Measurements from ENCODE around the gene MRPL14. TPM values are rescaled to one million over a fixed set of nuclear protein-coding genes. Genes with fewer than 3 reads are reported as not detected.

The MRPL14 gene
- total RNA-seq, 3 donors from 2014 or later = 24.6 to 55.7 (median 30.4) TPM

- Histone ChIP-seq H3K4me3 (no peak overlapping the region), H3K27ac (no peak overlapping the region), H3K9me3 (no peaks in the 10 kb centered on the region), H3K4me1 (no peaks in the 10 kb centered on the region), H3K27me3 (no peaks in the 10 kb centered on the region), H3K36me3 (no peaks in the 10 kb centered on the region)
- intact Hi-C loops (cut with DNase I; ENCODE audit: low total_unique reads) = no loop called here
- TF ChIP-seq POLR2AphosphoS5 (IDR thresholded peaks at IDR 0.05) (no peak), POLR2A (IDR thresholded peaks at IDR 0.05) (no peak), CTCF (IDR thresholded peaks at IDR 0.05) (no peak)
- no peak for DNase-seq (ENCODE audit: low spot score in 2 of 2)
These were observed 8.0 kb upstream of the MRPL14 start for GRCh38 chr6:44135173-44135758.

GRCh38 chr6:44133981-44134711, 6.9 kb upstream of the MRPL14 start:
- intact Hi-C loops (cut with DNase I; ENCODE audit: low total_unique reads) = no loop called here
- TF ChIP-seq POLR2A (IDR thresholded peaks at IDR 0.05) (no peak), POLR2AphosphoS5 (IDR thresholded peaks at IDR 0.05) (no peak), CTCF (IDR thresholded peaks at IDR 0.05) (no peak)
- no peak for DNase-seq (ENCODE audit: low spot score in 2 of 2)
- H3K36me3 ChIP-seq = no peaks in the 10 kb centered on the region
- H3K9me3 ChIP-seq = no peaks in the 10 kb centered on the region
- no peak overlapping the region for H3K27ac ChIP-seq
- no peaks in the 10 kb centered on the region for H3K4me1 ChIP-seq
- no peaks in the 10 kb centered on the region for H3K27me3 ChIP-seq
- H3K4me3 ChIP-seq = no peak overlapping the region

- DNase-seq (ENCODE audit: low spot score in 2 of 2) = peak; percentile 42 to 66
- Histone ChIP-seq H3K36me3 (no peaks in the 10 kb centered on the region), H3K4me3 (peak overlapping the region; percentile 15 to 47 (median 19)), H3K9me3 (no peaks in the 10 kb centered on the region), H3K27ac (peak overlapping the region; percentile 20 to 29), H3K27me3 (no peaks in the 10 kb centered on the region), H3K4me1 (peaks cover 5% of the 10 kb centered on the region in 2 donors)
- TF ChIP-seq POLR2A (IDR thresholded peaks at IDR 0.05) (no peak), CTCF (IDR thresholded peaks at IDR 0.05) (no peak), POLR2AphosphoS5 (IDR thresholded peaks at IDR 0.05) (no peak)
- intact Hi-C loops (cut with DNase I; ENCODE audit: low total_unique reads) = no loop called here
These were observed 6.0 kb upstream of the MRPL14 start for GRCh38 chr6:44133003-44133931.

- Histone ChIP-seq H3K4me3 (no peak overlapping the region), H3K27me3 (no peaks in the 10 kb centered on the region), H3K9me3 (no peaks in the 10 kb centered on the region), H3K27ac (peak overlapping the region; percentile 19 to 29), H3K36me3 (no peaks in the 10 kb centered on the region), H3K4me1 (peaks cover 5 to 6% of the 10 kb centered on the region in 2 donors)
- no peak for DNase-seq (ENCODE audit: low spot score in 2 of 2)
- intact Hi-C loops (cut with DNase I; ENCODE audit: low total_unique reads) = no loop called here
- TF ChIP-seq POLR2A (IDR thresholded peaks at IDR 0.05) = no peak
- TF ChIP-seq CTCF (IDR thresholded peaks at IDR 0.05) = no peak
- TF ChIP-seq POLR2AphosphoS5 (IDR thresholded peaks at IDR 0.05) = no peak
These were observed 5.2 kb upstream of the MRPL14 start for GRCh38 chr6:44132476-44132875.
